HL-60 (cell line): ENCODE results near the gene GPR135.

Experiments used
- GABPA ChIP-seq: IDR thresholded peaks from 2 replicates; pipeline ENCODE4 v1.6.1; 2012; ENCODE audit warnings: low read depth
- POLR2AphosphoS5 ChIP-seq: IDR thresholded peaks from 2 replicates; pipeline ENCODE4 v1.6.1; 2012; ENCODE audit warnings: low read depth
- TF ChIP-seq, protein P1 (sequence below): IDR thresholded peaks from one replicate; pipeline ENCODE4 v1.5.1; 2011; ENCODE audit warnings: low read length, control low read depth, inconsistent platforms; ENCODE audit not compliant: insufficient read depth
- TF ChIP-seq, protein P2 (sequence below): IDR thresholded peaks from 2 replicates; pipeline ENCODE4 v1.6.1; 2012; ENCODE audit warnings: low read depth; ENCODE audit not compliant: insufficient replicate concordance

DNA sequence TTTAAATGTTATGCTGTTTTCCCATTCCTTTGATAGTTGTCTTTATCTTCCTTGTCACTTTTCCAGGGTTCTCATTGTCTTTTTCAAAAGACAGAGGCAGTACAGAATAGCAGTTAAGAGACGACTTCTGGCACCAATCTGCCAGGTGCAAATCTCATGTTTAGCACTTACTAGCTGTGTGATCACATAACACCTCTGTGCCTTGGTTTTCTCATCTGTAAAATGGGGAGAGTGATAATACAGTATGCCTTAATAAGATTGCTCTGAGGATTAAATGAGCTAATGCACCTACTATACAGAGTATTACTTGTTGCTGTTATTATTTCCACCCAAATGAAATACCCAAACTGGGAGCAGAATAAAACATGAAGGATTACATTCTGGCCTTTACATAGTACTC lies 4.8 kb downstream of the GPR135 start:
- TF ChIP-seq, protein P1, sequence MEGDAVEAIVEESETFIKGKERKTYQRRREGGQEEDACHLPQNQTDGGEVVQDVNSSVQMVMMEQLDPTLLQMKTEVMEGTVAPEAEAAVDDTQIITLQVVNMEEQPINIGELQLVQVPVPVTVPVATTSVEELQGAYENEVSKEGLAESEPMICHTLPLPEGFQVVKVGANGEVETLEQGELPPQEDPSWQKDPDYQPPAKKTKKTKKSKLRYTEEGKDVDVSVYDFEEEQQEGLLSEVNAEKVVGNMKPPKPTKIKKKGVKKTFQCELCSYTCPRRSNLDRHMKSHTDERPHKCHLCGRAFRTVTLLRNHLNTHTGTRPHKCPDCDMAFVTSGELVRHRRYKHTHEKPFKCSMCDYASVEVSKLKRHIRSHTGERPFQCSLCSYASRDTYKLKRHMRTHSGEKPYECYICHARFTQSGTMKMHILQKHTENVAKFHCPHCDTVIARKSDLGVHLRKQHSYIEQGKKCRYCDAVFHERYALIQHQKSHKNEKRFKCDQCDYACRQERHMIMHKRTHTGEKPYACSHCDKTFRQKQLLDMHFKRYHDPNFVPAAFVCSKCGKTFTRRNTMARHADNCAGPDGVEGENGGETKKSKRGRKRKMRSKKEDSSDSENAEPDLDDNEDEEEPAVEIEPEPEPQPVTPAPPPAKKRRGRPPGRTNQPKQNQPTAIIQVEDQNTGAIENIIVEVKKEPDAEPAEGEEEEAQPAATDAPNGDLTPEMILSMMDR, result no peak
- TF ChIP-seq GABPA (no peak), POLR2AphosphoS5 (no peak)
- TF ChIP-seq, protein P2, sequence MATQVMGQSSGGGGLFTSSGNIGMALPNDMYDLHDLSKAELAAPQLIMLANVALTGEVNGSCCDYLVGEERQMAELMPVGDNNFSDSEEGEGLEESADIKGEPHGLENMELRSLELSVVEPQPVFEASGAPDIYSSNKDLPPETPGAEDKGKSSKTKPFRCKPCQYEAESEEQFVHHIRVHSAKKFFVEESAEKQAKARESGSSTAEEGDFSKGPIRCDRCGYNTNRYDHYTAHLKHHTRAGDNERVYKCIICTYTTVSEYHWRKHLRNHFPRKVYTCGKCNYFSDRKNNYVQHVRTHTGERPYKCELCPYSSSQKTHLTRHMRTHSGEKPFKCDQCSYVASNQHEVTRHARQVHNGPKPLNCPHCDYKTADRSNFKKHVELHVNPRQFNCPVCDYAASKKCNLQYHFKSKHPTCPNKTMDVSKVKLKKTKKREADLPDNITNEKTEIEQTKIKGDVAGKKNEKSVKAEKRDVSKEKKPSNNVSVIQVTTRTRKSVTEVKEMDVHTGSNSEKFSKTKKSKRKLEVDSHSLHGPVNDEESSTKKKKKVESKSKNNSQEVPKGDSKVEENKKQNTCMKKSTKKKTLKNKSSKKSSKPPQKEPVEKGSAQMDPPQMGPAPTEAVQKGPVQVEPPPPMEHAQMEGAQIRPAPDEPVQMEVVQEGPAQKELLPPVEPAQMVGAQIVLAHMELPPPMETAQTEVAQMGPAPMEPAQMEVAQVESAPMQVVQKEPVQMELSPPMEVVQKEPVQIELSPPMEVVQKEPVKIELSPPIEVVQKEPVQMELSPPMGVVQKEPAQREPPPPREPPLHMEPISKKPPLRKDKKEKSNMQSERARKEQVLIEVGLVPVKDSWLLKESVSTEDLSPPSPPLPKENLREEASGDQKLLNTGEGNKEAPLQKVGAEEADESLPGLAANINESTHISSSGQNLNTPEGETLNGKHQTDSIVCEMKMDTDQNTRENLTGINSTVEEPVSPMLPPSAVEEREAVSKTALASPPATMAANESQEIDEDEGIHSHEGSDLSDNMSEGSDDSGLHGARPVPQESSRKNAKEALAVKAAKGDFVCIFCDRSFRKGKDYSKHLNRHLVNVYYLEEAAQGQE, result no peak
